Karpas-422 (cell line): ENCODE results near the gene HAND2. TPM values are rescaled to one million over a fixed set of nuclear protein-coding genes. Genes with fewer than 3 reads are reported as not detected.
A peak's percentile ranks its signal among the peaks of the same experiment; 100 is the strongest.

Experiments used
- DNase-seq: peaks from one replicate; pipeline ENCODE4 v3.0.0-alpha.2; 2015
- H2AFZ ChIP-seq: fragments of 200-600 bp; sonication (generic); 2 replicates; pipeline ENCODE4 v1.6.1; 2014; ENCODE audit warnings: antibody characterized with exemption, low read length, mixed read lengths
- H3K27ac ChIP-seq: fragments of 200-600 bp; sonication (generic); 2 replicates; pipeline ENCODE4 v1.5.1; 2014; ENCODE audit warnings: mild to moderate bottlenecking, low read length, moderate library complexity
- H3K27me3 ChIP-seq: fragments of 200-600 bp; sonication (generic); 2 replicates; pipeline ENCODE4 v1.6.1; 2014; ENCODE audit warnings: low read length, mixed read lengths
- H3K36me3 ChIP-seq: fragments of 200-600 bp; sonication (generic); 2 replicates; pipeline ENCODE4 v1.6.1; 2014; ENCODE audit warnings: low read length, mixed read lengths; ENCODE audit not compliant: insufficient read depth
- H3K4me1 ChIP-seq: fragments of 200-600 bp; sonication (generic); 2 replicates; pipeline ENCODE4 v1.6.1; 2014; ENCODE audit warnings: mild to moderate bottlenecking, low read length, mixed read lengths
- H3K4me2 ChIP-seq: fragments of 200-600 bp; sonication (generic); 2 replicates; pipeline ENCODE4 v1.6.1; 2014; ENCODE audit warnings: low read length, low read depth, mild to moderate bottlenecking; ENCODE audit not compliant: poor library complexity, severe bottlenecking
- H3K4me3 ChIP-seq: fragments of 200-600 bp; sonication (generic); 2 replicates; pipeline ENCODE4 v1.5.1; 2014; ENCODE audit warnings: mild to moderate bottlenecking, antibody characterized with exemption, low read length, mixed read lengths
- H3K79me2 ChIP-seq: fragments of 200-600 bp; sonication (generic); 2 replicates; pipeline ENCODE4 v1.6.1; 2014; ENCODE audit warnings: mild to moderate bottlenecking, low read length, mixed read lengths
- H3K9ac ChIP-seq: fragments of 200-600 bp; sonication (generic); 2 replicates; pipeline ENCODE4 v1.6.0; 2014; ENCODE audit warnings: low read length
- H3K9me2 ChIP-seq: fragments of 200-600 bp; sonication (generic), shearing (Covaris generic); replicated peaks from 2 replicates; pipeline ENCODE4 v1.6.0; 2014; ENCODE audit warnings: mild to moderate bottlenecking, low read length, moderate library complexity; ENCODE audit not compliant: insufficient read depth
- H3K9me3 ChIP-seq: fragments of 300-700, 200-600 bp; sonication (generic); 2 replicates; pipeline ENCODE4 v1.6.1; 2014; ENCODE audit warnings: low read length, mixed read lengths
- H4K20me1 ChIP-seq: fragments of 200-600 bp; sonication (generic); 2 replicates; pipeline ENCODE4 v1.6.1; 2014; ENCODE audit warnings: mild to moderate bottlenecking, antibody characterized with exemption, low read length, low read depth; ENCODE audit not compliant: insufficient read depth
- total RNA-seq: library from RNA; depleted of rRNA; stranded (reverse); fragments of >200 nt; shearing (Covaris generic); gene quantifications from 2 replicates; pipeline ENCODE4 v1.2.3, GENCODE V29; 2014; ENCODE audit warnings: low replicate concordance

HAND2 gene
- total RNA-seq, 1 experiment from 2014 or later, result not detected

GRCh38 chr4:173502282-173502681 lies 27.7 kb downstream of the HAND2 start:
- H3K9me3 ChIP-seq, result no peaks in the 10 kb centered on the region

DNA sequence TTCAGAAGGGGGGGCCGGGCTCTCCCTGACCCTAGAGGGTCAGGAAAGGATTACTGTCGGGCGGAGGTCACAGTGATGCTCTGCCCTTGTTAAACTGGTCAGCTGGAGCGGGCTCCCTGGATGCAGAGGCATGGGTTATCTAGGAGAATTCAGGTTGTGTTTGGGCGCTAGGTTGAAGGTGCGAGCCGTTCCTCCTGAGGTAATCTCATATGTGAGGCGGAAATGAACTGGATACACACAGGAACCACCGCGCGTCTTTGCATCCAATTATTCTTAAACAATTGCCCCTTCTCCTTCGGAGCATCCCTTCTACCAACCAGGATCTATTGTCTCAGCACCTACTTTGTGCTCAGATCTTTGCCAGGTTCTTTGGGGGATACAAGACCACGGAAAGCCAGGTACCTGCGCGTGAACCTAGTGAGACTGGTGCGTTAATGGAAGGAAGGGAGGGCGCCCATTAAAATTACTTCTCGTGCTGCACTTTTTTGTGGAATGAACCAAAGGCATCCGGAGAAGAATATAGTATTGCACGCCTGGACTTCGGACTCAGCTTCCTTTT lies 28.4 kb downstream of the HAND2 start:
- H2AFZ ChIP-seq, result no peak overlapping the region
- H3K4me1 ChIP-seq, result peaks cover 8% of the 10 kb centered on the region
- no peak for DNase-seq
- no peaks in the 10 kb centered on the region for H3K36me3 ChIP-seq
- no peaks in the 10 kb centered on the region for H3K27me3 ChIP-seq
- no peaks in the 10 kb centered on the region for H3K9me2 ChIP-seq
- H4K20me1 ChIP-seq, result no peaks in the 10 kb centered on the region
- no peak overlapping the region for H3K9ac ChIP-seq
- H3K9me3 ChIP-seq, result no peaks in the 10 kb centered on the region
- no peak overlapping the region for H3K27ac ChIP-seq
- no peak overlapping the region for H3K4me3 ChIP-seq
- no peaks in the 10 kb centered on the region for H3K79me2 ChIP-seq
- H3K4me2 ChIP-seq, result no peak overlapping the region

More at GRCh38 chr4:173502282-173502681, 27.7 kb downstream of the HAND2 start:
- no peak overlapping the region for H2AFZ ChIP-seq
- no peaks in the 10 kb centered on the region for H3K9me2 ChIP-seq
- H3K36me3 ChIP-seq, result no peaks in the 10 kb centered on the region
- no peak overlapping the region for H3K4me3 ChIP-seq
- H3K4me1 ChIP-seq, result peaks cover 8% of the 10 kb centered on the region
- no peaks in the 10 kb centered on the region for H3K27me3 ChIP-seq
- no peaks in the 10 kb centered on the region for H4K20me1 ChIP-seq
- no peaks in the 10 kb centered on the region for H3K79me2 ChIP-seq
- H3K9ac ChIP-seq, result no peak overlapping the region
- H3K27ac ChIP-seq, result no peak overlapping the region
- no peak overlapping the region for H3K4me2 ChIP-seq
- DNase-seq, result no peak

DNA sequence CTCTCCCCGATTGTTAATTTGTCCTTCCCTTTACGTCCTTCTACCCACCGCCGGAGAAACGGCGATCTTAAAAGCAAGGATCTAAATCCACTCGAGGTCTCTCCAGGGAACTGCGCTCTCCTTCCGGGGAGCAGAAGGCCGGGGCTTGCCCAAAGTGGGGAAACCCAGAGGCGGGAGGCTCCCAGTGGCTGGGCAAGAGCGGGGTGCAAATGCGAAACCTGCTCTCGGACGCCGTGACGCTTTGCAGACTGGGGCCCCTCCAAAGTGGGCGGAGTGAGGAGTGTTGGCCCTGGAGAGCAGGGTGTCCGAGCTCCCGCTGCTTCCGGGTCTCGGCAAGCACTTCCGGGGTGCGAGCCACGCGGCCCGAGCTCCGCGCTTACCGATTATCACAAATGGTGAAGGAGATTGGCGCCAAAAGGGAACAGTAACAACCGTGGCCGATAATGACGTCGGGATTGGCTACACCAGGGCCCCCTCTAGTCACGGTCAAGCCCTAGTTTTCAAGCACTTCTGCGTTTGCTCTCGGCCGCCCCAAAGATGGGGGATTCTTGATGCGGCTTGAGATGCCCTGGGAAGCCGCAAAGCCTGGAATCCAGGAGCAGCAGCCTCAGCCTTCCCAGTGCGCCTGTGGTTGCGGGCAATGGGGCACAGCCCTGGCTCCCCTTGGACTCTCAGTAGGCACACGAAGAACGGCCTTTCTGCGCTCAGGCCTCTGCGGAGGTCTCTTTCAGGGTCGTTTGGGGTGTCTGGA lies 29.0 kb downstream of the HAND2 start:
- no peak for DNase-seq
- H3K36me3 ChIP-seq, result no peaks in the 10 kb centered on the region
- H3K4me2 ChIP-seq, result no peak overlapping the region
- H3K27me3 ChIP-seq, result no peaks in the 10 kb centered on the region
- no peak overlapping the region for H3K9ac ChIP-seq
- no peak overlapping the region for H3K4me3 ChIP-seq
- H4K20me1 ChIP-seq, result no peaks in the 10 kb centered on the region
- H3K9me2 ChIP-seq, result no peaks in the 10 kb centered on the region
- H3K79me2 ChIP-seq, result no peaks in the 10 kb centered on the region
- peaks cover 6% of the 10 kb centered on the region for H3K4me1 ChIP-seq
- no peaks in the 10 kb centered on the region for H3K9me3 ChIP-seq
- H2AFZ ChIP-seq, result no peak overlapping the region
- H3K27ac ChIP-seq, result no peak overlapping the region

GRCh38 chr4:173499658-173500535 lies 30.1 kb downstream of the HAND2 start:
- H2AFZ ChIP-seq, result no peak overlapping the region
- no peak overlapping the region for H3K9ac ChIP-seq
- DNase-seq, result no peak
- H3K9me2 ChIP-seq, result no peaks in the 10 kb centered on the region
- H3K79me2 ChIP-seq, result no peaks in the 10 kb centered on the region
- no peaks in the 10 kb centered on the region for H3K27me3 ChIP-seq
- H3K36me3 ChIP-seq, result no peaks in the 10 kb centered on the region
- H3K9me3 ChIP-seq, result no peaks in the 10 kb centered on the region
- no peak overlapping the region for H3K4me2 ChIP-seq
- peaks cover 5% of the 10 kb centered on the region; the same call in 1 of the 2 replicates for H3K4me1 ChIP-seq
- no peak overlapping the region for H3K27ac ChIP-seq
- no peak overlapping the region for H3K4me3 ChIP-seq
- H4K20me1 ChIP-seq, result no peaks in the 10 kb centered on the region

- peaks cover 9% of the 10 kb centered on the region for H3K4me1 ChIP-seq
- H3K36me3 ChIP-seq, result no peaks in the 10 kb centered on the region
- no peak for DNase-seq
- H3K9ac ChIP-seq, result no peak overlapping the region
- H3K4me3 ChIP-seq, result no peak overlapping the region
- no peaks in the 10 kb centered on the region for H3K27me3 ChIP-seq
- no peak overlapping the region for H2AFZ ChIP-seq
- H3K4me2 ChIP-seq, result no peak overlapping the region
- no peaks in the 10 kb centered on the region for H3K79me2 ChIP-seq
- H3K9me2 ChIP-seq, result no peaks in the 10 kb centered on the region
- H3K27ac ChIP-seq, result no peak overlapping the region
- H3K9me3 ChIP-seq, result no peaks in the 10 kb centered on the region
- H4K20me1 ChIP-seq, result no peaks in the 10 kb centered on the region
Measured at GRCh38 chr4:173498771-173499170, 31.3 kb downstream of the HAND2 start.

DNA sequence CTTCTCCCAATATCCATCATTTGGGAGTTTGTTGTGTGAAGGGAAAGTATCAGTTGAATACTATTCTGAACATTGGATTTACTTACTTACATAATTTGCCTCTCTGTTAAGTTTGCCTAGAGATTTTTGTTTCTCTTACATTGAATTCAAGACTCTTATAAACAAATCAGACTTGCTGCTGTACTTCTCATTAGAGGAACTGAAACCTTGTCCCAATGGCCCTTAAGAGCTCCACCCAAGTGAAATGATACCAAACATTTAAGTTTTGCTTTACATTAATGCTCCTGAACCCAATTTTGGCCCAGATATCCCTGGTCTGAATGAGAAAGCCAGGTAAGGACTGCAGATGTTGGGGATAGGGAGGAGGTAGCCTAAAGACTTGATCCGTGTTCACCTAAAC lies 32.0 kb downstream of the HAND2 start:
- no peak overlapping the region for H3K9ac ChIP-seq
- no peak overlapping the region for H3K27ac ChIP-seq
- no peaks in the 10 kb centered on the region for H3K36me3 ChIP-seq
- H4K20me1 ChIP-seq, result no peaks in the 10 kb centered on the region
- H3K9me2 ChIP-seq, result no peaks in the 10 kb centered on the region
- no peak overlapping the region for H3K4me2 ChIP-seq
- no peak overlapping the region for H2AFZ ChIP-seq
- no peaks in the 10 kb centered on the region for H3K27me3 ChIP-seq
- no peaks in the 10 kb centered on the region for H3K9me3 ChIP-seq
- H3K4me3 ChIP-seq, result no peak overlapping the region
- DNase-seq, result peak; percentile 43
- H3K79me2 ChIP-seq, result no peaks in the 10 kb centered on the region
- peaks cover 9% of the 10 kb centered on the region for H3K4me1 ChIP-seq

- Histone ChIP-seq H3K79me2 (no peaks in the 10 kb centered on the region), H3K27ac (no peak overlapping the region), H3K9me2 (no peaks in the 10 kb centered on the region), H3K27me3 (no peaks in the 10 kb centered on the region), H3K36me3 (no peaks in the 10 kb centered on the region), H3K9ac (peak overlapping the region; percentile 20; the same call in 1 of the 2 replicates), H2AFZ (peak overlapping the region; percentile 71; the same call in 1 of the 2 replicates), H3K4me3 (peak overlapping the region; percentile 12; the same call in 1 of the 2 replicates), H3K4me1 (peaks cover 9% of the 10 kb centered on the region), H3K9me3 (no peaks in the 10 kb centered on the region), H4K20me1 (no peaks in the 10 kb centered on the region), H3K4me2 (peak overlapping the region; percentile 41)
- peak; percentile 79 for DNase-seq
Measured at GRCh38 chr4:173494013-173494970, 35.7 kb downstream of the HAND2 start.
